Kidney epithelial cell (primary cell): Measurements from ENCODE around the gene STEAP1B. TPM values are rescaled to one million over a fixed set of nuclear protein-coding genes. Genes with fewer than 3 reads are reported as not detected.

ENCODE experiments used
- DNase-seq: peaks from one replicate; pipeline ENCODE4 v3.0.0-alpha.2; 2010; ENCODE audit warnings: low read depth
- H3K27me3 ChIP-seq: 2 replicates; pipeline ENCODE4 v1.6.0; 2011; ENCODE audit warnings: low read length; ENCODE audit not compliant: control insufficient read depth, insufficient read depth
- H3K36me3 ChIP-seq: 2 replicates; pipeline ENCODE4 v1.5.1; 2011; ENCODE audit warnings: low read length; ENCODE audit not compliant: control insufficient read depth, insufficient read depth
- H3K4me3 ChIP-seq: 2 replicates; pipeline ENCODE4 v1.5.1; 2011; ENCODE audit warnings: low read depth, mild to moderate bottlenecking, control low read depth, low read length
- total RNA-seq: library from RNA; depleted of rRNA; stranded (reverse); fragments of >200 nt; gene quantifications from 2 replicates; pipeline ENCODE4 v1.2.3, GENCODE V29; 2015
- TF ChIP-seq, protein P1 (sequence below): IDR thresholded peaks from 2 replicates; pipeline ENCODE4 v1.5.1; 2011; ENCODE audit warnings: mild to moderate bottlenecking, moderate library complexity, low read length, control low read depth, inconsistent platforms; ENCODE audit not compliant: insufficient read depth, poor library complexity, severe bottlenecking

The STEAP1B gene
- total RNA-seq, 1 donor from 2014 or later = not detected

DNA sequence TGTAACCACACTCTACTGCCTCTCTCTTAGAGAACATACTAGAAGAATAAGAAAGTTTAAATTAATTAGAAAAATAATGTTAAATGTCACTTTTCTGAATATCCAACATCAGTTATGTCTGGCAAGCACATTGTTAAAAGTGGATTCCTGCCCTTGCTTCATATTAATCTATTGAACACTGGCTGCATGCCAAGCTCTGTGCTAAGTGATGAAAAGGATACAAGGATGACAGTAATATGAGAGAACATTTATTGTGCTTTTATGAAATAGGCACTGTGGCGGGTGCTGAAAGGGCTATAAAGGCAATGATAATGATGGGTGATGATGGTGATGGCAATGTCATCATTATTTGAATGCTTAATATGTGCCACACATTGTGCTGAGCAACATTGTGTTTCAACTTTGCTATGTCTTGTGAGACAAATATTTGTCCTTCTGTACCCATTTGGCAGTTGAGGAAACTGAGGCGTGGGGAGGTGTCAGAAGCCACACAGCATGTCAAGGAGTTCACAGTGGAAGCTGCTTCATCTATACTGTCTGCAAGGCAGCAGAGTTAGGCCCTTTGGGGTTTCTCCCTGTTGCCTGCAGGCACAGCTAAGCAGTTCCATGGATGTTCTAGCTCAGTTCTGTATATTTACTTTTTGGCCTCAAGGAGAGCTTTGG lies 78.9 kb downstream of the STEAP1B start:
- H3K36me3 ChIP-seq = no peaks in the 10 kb centered on the region
- TF ChIP-seq, protein P1, sequence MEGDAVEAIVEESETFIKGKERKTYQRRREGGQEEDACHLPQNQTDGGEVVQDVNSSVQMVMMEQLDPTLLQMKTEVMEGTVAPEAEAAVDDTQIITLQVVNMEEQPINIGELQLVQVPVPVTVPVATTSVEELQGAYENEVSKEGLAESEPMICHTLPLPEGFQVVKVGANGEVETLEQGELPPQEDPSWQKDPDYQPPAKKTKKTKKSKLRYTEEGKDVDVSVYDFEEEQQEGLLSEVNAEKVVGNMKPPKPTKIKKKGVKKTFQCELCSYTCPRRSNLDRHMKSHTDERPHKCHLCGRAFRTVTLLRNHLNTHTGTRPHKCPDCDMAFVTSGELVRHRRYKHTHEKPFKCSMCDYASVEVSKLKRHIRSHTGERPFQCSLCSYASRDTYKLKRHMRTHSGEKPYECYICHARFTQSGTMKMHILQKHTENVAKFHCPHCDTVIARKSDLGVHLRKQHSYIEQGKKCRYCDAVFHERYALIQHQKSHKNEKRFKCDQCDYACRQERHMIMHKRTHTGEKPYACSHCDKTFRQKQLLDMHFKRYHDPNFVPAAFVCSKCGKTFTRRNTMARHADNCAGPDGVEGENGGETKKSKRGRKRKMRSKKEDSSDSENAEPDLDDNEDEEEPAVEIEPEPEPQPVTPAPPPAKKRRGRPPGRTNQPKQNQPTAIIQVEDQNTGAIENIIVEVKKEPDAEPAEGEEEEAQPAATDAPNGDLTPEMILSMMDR = no peak
- DNase-seq = no peak
- H3K4me3 ChIP-seq = no peak overlapping the region
- H3K27me3 ChIP-seq = no peaks in the 10 kb centered on the region

DNA sequence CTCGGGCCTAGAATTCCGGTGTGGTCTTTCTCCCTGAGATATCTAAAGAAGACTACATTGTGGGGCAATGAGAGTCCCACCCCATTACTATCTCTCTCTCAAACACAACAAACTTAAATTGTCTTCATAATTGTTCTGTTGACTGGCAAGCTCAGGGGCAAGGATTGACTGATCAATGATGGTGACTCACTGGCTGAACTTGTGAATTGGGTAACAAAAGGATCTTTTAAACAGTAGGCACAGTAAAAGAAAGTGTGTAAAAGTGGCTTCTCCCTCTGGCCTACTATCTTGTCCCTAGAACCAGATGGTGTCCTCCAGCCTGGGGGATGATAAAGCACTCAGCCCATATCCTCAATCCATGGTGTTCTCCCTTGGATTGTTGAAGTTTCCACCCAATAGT lies 80.0 kb downstream of the STEAP1B start:
- Histone ChIP-seq H3K36me3 (no peaks in the 10 kb centered on the region), H3K4me3 (no peak overlapping the region), H3K27me3 (no peaks in the 10 kb centered on the region)
- TF ChIP-seq, protein P1 = no peak
- DNase-seq = no peak

DNA sequence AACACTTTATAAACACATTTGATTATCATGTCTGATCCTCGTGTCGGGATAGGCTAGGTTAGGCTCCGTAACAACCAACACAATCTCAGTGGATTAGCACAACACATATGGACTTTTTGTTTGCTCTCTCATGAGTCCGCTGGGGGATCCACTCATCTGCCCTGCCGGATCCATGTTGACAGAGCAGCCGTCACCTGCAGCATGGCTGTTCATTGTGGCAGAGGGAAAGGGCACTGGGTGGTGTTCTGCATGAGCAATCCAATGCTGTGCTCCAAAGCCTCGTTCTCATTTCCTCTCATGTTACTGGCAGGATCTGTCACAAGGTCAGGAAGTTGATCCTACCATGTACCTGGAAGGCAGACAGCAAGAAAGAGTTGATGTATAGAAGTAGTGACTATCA lies 80.5 kb downstream of the STEAP1B start:
- TF ChIP-seq, protein P1 = no peak
- no peak overlapping the region for H3K4me3 ChIP-seq

DNA sequence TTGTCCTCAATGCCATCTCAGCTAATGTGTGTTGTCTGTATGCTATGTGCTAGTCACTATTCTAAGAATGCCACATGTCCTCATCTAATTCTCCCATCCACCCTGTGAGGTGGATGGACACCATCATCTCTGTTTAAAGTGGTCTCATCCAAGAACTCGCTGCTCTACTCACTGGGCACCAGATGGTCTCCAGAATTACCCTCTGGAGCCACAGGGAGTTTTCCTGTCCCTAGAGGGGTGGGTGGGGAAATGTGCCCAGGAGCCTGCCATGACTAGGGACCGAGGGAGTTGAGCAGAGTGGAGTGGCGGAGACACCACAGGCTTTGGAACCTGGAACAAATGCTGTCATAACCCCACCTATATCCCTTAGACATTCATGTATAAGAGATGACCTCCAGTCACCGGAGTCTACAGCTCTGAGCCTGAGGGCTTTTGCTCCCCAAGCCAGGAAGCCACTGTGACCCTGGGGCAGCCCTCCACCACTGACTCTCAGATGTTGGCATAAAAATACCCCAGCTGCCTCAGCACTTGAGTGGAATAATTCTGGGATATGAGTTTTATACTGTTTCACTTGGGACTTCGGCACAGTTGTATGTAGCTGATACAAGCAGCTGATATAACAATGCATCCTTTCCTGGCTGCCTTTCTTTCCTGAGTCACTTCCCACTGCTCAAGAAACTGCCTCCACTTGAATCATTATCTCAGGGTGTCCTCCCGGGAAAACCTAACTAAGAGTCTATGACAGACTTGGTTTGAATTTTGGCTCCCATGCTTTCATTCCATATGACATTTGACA lies 81.5 kb downstream of the STEAP1B start:
- Histone ChIP-seq H3K4me3 (no peak overlapping the region), H3K36me3 (no peaks in the 10 kb centered on the region), H3K27me3 (no peaks in the 10 kb centered on the region)
- TF ChIP-seq, protein P1 = no peak
- no peak for DNase-seq

More for the DNA sequence above, 80.5 kb downstream of the STEAP1B start:
- no peak for DNase-seq
- H3K27me3 ChIP-seq = no peaks in the 10 kb centered on the region
- H3K36me3 ChIP-seq = no peaks in the 10 kb centered on the region

DNA sequence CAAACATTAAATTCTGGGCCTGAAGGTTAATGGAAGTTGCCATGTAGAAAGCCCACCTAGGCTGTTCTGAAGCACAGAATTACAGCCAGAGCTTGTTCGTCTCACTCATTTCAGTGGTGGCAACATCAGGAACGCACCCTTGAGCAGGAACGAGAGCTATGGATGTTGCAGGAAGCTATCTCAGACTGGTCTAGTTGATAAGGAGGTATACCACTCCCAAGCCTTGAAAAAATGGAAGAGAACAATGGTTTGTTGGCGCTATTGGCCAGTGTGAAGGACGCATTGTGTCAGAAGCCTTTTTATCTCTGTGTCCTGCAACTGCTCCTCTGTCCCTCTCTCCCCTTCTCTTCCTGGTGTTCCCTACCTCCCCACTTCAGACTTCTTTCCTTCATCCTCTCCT lies 82.1 kb downstream of the STEAP1B start:
- Histone ChIP-seq H3K27me3 (no peaks in the 10 kb centered on the region), H3K36me3 (no peaks in the 10 kb centered on the region), H3K4me3 (no peak overlapping the region)
- no peak for DNase-seq
- TF ChIP-seq, protein P1 = no peak
